Esophagus mucosa (tissue), 1 donor: Measurements from ENCODE around the gene CFAP74. TPM values are rescaled to one million over a fixed set of nuclear protein-coding genes. Genes with fewer than 3 reads are reported as not detected.

Experiments used
- ATAC-seq: fragments of 200-7000 bp; cut with Tn5 transposase; one replicate; pipeline ENCODE4 v1.9.1; 2020
- total RNA-seq: library from RNA; stranded (reverse); gene quantifications from one replicate; pipeline ENCODE4 v1.2.4, GENCODE V29; 2023
- donor health status: DM: yes; HTN: yes; CAD: no.

CFAP74 gene, protein sequence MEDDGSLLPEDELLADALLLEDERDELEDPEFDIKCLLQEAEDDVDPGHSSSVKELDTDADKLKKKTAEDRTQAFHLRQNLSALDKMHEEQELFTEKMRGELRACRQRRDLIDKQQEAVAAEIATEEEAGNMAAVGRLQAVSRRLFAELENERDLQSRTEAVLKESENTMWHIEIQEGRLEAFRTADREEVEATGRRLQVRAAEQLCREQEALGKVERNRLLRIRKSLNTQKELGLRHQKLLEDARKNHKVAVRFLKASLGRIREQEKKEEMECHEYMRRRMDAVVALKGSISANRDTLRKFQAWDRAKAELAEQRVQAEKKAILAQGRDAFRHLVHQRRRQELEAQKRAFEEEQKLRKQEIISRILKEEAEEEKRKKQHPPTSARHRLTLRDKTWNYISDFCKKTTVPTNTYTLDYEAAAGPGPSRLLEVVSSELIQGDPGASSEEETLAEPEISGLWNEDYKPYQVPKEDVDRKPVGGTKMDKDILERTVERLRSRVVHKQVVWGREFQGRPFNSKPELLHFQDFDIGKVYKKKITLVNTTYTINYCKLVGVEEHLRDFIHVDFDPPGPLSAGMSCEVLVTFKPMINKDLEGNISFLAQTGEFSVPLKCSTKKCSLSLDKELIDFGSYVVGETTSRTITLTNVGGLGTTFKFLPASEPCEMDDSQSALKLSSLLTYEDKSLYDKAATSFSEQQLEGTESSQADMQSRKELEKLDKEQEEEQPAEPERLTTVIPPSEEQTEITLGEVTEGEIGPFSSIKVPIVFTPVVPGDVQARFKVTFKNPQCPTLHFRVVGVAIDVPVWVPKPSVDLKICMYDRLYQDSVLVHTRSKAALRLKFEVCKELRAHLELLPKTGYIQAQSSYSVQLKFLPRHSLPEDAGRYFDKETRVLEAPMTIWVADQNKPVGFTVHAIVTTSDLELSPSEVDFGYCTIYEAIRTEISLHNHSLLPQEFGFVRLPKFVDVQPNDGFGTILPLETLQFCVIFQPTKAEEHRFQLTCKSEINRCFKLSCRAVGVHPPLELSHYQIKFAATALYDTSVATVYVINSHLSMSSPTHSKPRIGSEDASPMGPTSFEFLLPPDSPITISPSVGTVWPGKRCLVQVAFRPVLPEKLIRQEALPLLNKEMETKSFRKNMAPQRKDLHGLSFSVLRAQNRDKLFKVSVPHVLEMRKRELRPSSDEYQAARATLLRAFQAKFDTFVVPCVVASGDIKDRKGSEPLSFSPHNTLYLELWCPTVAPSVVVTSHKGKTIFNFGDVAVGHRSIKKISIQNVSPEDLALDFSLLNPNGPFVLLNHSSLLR (N-terminal part only)
- total RNA-seq = not detected

DNA sequence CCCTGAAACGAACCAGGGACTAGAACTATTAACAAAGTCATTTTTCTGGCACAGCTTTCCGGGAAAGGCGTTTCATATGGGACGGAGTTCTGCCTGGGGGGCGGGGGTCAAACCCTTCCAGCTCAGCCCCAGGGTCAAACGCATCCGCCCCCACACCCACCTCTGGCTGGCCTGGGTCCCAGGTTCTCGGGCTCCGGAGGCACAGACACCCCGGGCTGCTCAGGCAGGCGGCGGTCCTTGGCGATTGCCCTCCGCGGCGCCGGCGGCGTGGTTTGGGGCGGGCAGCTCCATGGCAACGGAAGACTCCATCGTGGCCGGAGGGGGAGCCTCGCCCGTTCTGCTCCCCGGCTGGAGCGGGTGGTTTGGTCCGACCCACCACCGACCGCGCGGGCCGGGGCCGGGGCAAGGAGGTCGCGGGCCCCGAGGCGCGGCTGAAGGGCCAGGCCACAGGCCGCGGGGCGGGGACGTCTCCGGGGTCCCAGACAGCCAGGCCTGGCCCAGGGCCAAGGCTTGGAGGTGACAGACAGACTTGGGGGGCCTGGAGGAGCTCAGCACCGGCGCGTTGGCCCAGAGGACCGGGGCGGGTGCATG, at the start of gene CFAP74:
Gene CFAP74 (minus strand): TSS at position 246 of the 591 bp plus-strand sequence. CDS start 12,830 bp downstream, outside the sequence.
- ATAC-seq = peak; percentile 33

DNA sequence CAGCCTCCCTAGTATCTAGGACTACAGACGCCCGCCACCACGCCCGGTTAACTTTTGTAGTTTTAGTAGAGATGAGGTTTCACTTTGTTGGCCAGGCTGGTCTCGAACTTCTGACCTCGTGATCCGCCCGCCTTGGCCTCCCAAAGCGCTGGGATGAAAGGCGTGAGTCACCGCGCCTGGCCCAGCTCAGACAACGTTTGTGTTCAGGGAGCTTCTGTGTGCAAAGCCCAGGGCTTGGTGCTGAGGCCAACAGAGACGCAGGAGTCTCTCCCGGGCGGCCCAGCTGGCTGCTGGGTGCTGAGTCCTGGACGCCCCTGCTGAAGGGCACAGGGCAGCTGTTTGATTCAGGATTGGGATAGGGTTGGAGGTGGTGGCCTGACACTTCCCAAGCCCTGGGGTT, 49.6 kb upstream of the CFAP74 start:
- ATAC-seq = no peak

DNA sequence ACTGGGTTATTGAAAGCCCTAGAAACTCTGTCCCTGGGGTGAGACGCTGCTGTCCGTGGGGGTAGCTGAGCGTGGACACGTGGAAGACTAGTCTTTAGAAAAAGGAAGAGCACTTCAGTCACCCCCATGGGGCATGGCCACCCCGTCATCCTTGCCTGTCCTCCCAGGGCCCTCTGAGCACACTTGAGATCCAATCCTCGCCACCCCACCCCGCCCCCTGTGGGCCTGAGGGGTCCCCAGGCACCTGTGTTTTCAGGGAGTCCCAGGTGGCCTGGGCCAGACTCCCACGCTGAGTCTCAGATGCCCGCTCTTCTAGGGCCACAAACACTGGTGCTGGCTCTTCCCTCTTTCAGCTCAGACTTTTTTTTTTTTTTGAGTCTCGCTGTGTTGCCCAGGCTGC, 49.2 kb upstream of the CFAP74 start:
- no peak for ATAC-seq

DNA sequence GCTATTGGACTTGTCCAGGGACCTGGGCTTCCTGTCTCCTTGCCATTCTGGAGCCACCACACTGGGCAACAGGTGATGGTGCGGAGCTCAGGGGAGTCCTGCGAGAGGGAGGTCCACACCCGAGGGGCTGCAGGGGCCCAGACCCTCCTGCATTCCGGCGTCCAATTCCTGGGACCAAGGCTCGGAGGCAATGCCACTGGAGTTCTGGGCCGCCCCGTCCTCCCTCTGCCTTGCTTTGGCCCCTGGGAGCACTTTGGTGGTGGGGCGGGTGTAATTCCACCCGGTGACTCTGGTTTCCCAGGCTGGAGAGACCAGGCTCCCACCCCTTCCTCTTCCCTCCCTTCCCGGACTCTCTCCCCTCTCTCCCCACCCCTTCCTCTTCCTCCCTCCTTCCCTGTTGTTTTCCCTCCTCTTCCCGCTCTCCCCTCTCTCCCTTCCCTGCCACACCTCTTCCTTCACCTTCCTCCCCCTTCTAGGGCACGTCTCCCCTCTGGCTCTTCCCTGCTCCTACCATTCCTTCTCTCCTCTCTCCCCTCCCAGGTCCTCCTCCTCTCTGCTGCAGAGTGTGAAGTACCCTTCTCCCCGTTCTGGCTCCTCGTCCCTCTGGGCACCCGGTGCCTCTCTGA, 48.6 kb upstream of the CFAP74 start:
- no peak for ATAC-seq

DNA sequence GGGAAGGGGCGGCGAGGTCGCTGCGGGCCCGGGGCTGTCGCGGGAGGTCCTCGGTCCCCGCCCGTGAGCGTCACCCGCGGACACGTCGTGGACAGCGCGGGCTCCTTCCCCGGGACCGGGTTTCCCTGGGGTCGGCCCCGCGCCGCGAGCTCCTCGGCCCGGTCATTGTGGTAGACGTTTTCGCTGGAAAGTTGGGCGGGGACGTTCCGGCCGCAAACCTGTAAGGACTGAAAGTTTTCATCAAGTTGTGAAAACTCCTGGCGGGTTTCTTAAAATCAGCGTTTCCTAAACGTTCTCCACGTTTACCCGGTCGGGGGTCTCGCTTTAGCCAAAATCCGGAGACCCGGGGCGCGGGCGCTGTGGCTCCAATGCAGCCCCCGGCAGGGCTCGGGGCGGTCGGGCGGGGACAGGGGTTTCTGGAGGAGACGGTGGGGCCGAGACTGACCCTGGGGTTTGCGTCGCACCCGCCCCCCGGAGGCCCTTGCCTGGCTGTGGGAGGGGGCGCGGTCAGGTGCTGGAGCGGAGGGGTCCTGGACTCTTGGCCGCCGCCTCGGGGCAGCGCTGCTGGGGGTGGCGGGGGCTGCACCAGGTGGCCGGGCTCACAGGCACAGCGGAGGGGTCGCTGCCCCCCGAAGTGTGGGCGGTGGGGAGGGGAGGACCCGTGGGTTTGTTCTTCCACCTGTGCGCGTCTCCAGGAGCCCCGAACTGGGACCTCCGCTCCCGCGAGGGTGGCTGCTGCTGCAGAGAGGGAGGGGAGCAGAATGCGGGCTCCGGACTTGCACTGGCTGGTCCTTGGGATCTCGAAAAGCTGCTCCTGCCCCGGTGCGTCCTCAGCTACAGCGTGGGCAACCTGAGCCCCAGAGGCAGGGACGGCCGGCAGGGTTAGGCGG, 47.5 kb upstream of the CFAP74 start:
- ATAC-seq = no peak

DNA sequence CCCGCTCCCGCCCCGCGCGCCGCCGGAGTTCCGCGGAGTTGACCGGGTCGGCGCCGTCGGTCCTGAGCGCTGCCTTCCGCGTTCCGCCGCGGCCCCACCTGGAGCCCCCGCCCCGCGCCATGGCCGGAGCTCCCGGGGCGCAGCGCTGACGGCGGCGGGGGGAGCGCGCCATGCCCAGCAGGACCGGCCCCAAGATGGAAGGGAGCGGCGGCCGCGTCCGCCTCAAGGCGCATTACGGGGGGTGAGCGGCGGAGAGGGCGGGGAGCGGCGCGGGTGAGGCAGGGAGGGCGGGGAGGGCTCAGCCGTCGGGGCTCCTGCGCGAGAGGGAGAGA, 46.8 kb upstream of the CFAP74 start:
- ATAC-seq = no peak

DNA sequence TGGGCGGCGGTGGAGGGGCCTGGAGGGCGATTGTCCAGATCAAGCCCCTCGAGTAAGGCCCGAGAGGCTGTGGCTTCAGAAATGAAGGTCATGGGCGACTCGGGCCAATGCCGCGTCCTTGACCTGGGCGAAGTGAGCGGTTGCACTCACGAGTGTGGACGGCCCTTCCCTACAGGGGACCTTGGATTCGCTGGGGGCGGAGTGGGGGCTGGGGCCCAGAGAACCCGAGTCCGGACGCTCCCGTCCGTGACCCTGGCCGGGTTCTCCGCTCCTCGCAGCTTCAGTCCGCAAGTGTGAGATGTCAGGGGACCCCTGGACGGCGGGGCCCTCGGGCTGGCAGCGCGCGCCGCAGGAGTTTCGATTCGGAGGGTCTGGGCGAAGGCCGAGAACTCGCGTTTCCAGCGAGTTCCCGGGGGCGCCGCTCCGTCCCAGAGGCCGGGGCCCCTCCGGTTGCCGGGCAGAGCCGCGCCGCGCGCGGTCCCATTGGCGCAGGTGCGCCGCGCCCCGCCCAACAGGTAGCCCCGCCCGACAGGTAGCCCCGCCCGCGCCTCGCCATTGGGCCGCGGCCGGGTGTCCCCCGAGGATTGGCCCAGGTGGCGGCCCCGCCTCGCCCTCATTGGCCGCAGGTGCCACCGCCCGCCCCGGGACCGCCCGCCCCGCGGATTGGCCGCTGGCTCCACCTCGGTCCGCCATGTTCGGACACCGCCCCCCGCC, 46.3 kb upstream of the CFAP74 start, which contains the start of gene PRKCZ:
Gene PRKCZ (plus strand): TSS at position 694 of the 714 bp plus-strand sequence. CDS start 220 bp downstream, outside the sequence.
- peak; percentile 93 for ATAC-seq

DNA sequence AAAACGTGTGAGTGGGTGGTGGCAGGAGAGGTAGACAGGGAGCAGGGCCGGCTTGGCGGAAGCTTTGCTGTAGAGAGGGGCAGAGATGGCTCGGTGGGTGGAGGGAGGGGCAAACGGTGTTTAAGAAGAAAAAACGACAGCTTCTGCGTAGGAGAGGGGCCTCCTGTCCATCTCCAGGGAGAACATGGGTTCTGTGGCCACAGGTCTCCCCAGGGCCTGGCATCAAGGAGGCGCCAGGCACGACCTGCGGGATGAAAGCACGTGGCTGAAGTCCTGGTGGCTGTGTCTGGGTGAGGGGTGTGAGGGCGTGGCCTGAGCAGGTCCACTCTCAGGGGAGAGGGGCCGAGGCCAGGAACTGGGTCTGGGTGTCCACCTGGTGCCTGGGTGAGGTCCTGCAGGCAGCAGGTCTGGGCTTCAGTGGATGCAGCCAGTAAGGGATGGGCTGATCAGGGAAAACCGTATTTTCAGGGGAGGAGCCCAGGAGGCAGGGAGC, 45.7 kb upstream of the CFAP74 start:
- peak; percentile 10 for ATAC-seq

DNA sequence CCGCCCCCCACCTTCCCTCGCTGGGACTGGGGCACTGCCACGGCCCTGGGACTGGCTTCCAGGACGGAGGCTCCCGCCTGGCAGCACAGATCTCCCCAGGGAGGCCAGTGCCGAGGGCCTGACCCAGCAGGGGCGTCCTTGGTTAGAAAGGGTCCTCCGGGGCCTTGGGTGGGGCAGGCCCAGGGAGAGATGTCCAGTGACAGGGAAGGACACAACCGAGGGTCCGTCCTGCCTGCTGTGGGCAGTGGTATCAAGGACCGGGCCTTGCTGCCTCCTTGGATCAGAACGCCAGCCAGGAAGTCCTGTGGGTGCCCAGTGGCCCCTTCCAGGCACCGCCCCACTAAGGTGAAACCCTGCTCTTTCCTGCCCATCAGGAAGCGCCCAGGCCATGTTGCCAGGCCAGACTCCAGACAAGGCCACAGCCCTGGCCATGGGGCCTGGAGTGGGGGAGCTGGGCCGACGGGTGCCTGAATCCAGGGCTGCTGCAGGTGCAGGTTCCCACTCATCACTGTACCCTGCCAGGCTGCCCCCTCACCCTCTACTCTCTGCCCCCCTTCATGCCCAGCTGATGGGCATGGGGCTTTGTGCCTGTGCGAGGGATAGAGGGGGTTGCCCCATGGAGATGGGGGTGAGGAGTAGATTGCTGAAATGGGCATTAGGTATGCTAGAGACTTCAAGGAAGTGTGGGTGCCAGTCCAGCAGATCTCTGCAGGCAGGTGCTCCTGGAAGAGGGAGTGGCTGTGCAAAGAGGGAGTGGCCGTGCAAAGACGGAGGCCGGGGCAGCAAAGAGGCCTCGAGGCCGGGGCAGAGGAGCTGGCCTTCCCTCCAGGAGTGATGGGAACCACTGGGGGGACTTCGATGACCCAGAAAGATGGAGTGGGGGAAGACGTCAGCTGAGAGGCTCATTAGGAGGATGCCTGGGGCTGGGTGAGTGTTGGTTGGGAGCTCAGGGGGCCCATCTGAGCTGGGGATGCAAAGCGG, 44.5 kb upstream of the CFAP74 start:
- ATAC-seq = no peak

DNA sequence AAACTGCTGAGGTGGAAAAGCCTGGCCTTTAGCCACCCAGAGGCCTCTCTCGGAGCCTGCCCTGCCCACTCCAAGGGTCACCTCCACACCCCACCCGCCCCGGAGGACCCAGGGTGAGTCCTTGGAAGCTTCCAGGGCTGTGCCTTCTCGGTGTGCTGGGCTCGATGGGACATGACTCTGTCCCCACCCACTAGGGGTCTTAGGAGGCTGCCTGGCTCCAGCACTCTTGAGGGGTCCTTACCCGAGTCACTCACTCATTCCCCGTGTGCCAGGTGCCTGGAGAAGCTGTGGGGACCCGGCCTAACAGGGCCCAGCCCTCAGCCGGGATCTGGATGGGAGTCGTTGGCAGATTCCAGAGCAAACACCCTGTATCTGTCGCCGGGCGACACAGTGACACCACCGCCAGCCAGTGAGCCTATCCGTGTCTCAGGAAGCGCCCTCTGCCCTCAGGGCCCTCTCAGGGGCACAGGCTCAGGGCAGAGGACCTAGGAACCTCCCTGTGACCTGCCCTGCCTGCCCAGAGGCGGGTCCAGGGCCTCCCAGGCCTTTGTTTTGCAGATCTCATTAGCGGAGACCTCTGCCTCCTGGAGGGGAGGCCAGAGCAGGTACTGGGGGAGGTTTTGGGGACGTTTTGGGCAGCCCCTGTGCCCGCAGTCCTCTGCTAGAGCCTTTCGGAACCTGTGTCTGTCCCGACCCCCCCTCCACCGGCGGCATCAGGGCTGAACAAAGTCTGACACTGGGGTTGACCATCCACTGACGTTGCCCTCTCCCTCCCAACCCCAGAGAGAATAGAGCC, 43.6 kb upstream of the CFAP74 start:
- ATAC-seq = no peak

DNA sequence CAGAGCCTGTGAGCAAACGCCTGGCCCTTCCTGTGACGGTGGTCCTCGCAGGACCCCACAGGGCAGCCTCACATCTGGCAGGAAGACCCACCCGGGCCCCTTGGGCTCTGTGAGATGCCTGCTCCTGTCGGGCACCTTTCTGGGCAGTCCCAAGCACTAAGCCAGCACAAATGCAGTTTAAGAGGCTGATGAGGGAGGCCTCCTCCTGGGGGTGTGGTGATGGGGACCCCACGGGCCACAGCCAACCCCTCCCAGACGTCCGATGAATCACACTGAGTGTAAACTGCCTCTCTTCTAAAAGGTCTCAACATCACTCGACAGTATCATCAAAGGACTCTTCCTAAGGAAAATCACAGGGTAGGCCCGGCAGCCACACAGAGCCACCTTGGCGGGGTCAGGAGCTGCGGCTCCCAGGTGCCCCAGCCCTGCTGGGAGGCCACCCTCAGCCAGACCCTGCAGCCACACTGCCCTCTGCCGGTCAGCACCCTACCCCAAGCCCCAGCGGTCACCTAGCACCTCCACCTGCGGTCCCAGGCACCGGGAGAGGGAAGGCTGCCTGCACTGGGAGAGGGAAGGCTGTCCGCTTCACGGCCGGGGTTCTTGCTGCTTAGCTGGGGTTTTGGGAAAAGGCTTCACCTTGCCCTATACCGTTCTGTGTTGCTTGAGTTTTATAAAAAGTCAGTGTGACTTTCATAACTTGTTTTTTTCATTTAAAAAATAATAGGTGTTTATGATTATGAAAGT, 42.8 kb upstream of the CFAP74 start:
- ATAC-seq = no peak

DNA sequence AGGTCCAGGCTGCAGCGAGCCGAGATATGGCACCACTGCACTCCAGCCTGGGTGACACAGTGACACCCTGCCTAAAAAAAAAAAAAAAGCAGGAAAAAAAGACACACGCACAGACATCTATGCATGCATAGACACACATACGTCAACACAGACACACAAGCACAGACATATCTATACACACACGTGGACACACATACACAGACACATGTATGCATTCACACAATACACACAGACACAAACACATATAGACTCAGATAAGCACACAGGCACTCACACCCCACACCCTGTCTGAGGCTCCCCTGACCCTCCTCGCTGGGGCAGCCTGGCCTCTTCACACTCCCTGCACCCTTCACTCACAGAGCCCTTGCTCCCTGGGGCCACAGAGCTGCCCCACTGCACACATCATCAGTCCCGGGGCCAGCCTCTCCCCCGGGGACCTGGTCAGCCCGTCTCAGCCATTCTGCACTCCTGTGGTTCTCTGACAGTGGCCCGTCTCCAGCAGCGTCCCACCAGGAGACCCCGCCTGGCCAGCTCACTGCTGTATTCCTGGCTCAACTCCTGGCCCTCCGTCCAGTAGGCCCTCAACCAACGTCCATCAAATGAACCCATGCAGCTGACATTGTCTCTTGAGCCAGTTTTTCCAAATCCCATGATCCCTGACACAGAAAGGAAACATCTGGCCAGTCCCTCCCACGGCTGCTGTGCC, 42.0 kb upstream of the CFAP74 start:
- no peak for ATAC-seq

DNA sequence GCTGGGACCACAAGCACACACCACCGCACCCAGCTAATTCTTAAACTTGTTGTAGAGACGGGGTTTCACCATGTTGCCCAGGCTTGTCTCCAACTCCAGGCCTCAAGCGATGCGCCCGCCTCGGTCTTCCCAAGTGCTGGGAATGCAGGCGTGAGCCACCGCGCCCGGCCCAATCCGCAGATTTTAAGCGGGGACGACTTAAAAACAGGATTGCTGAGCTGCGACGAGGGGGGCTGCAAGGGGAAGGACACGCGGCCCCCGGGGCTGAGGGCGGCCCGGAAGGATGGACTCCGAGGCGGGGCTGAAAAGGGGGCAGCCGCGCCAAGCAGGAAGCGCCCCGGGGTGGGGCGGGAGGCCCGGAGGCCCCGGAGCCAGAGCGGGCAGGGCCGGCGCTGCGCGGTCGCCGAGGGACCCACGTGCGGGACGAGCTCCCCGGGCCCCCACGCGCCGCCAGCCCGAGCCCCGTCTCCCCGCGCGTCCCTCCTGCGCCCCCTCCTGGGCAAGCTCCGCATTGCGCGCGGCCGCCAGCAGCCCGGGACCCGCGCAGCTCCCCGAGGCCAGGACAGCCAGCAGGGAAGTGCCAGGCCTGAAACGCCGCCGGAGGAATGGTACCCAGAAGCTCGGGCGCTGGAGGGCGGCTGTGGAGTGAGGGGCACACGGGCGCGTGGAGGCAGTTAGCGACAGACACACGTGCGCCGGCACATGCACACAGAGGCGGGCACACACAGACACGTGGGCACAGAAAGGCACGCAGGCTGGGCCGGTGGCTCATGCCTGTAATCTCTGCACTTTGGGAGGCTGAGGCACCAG, 41.1 kb upstream of the CFAP74 start:
- peak; percentile 62 for ATAC-seq

DNA sequence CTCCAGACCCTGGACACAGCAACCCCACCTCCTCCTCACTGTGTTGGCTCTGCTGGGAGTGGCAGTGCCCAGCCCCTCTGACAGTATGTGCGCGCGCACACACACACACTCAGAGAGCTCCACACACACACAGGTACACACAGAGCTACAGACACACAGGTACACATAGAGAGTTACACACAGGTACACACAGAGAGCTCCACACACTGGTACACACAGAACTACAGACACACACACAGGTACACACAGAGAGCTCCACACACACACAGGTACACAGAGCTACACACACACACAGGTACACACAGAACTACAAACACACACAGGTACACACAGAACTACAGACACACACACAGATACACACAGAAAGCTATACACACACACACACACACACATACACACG, 40.3 kb upstream of the CFAP74 start:
- ATAC-seq = no peak
